GM21723 (cell line): ENCODE data around the gene COL4A2.
"Not testable (repeated sequence)": the region's sequence is repeated elsewhere in the genome, so short reads cannot be mapped to it uniquely, and the experiment has no call there.

Experiments
- ATAC-seq: cut with Tn5 transposase; IDR thresholded peaks from one replicate; pipeline ENCODE4 v1.9.1; 2021; ENCODE audit warnings: mild to moderate bottlenecking, moderate library complexity; ENCODE audit not compliant: unreplicated experiment

Gene COL4A2

GRCh38 chr13:110377178-110377825 is 70.2 kb downstream of the COL4A2 start:
- ATAC-seq: no peak

GRCh38 chr13:110377826-110378201 is 70.7 kb downstream of the COL4A2 start:
- no peak for ATAC-seq

DNA sequence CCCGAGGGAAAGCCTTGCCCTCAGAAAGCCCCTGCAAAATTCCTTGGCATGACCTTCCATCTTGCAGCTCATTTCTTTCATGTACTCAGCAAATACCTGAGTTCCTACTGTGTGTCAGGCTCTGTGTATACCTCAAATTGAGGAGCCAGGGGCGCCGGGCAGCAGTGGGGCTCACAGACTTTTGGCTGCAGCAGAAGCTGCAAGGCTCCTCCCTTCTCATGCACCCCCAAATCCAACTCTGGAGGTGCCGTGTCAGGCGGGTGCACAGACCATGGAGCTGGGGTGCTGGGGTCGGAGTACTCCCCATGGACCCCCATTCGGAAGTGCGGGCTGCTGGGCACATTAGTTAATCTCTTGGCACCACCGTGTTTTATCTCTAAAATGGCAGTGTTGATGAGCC is 72.3 kb downstream of the COL4A2 start:
- ATAC-seq: no peak

- ATAC-seq: no peak
These were observed 72.8 kb downstream of the COL4A2 start for GRCh38 chr13:110379905-110380341.

DNA sequence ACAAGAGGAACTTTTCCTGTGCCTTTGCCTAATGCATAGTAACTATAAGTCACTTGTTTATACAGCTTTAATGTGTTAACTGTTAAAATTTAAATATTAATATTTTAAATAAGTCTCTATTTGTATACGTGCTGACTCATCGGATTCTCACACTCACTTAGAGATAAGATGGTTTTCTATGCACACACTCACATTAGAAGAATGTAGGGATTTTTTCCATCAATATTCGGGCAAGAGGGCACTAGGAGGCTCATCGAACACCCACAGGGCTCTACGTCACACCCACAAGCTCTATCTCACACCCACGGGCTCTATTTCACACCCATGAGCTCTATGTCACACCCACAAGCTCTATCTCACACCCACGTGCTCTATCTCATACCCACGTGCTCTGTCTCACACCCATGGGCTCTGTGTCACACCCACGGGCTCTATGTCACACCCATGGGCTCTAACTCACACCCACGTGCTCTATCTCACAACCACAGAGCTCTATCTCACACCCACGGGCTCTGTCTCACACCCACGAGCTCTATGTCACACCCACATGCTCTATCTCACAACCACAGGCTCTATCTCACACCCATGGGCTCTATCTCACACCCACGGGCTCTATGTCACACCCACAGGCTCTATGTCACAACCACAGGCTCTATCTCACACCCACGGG is 73.4 kb downstream of the COL4A2 start:
- no peak for ATAC-seq

- ATAC-seq: no peak
These were observed 73.9 kb downstream of the COL4A2 start for GRCh38 chr13:110381029-110381360.

- ATAC-seq: no peak
These were observed 75.1 kb downstream of the COL4A2 start for GRCh38 chr13:110382229-110382628.

DNA sequence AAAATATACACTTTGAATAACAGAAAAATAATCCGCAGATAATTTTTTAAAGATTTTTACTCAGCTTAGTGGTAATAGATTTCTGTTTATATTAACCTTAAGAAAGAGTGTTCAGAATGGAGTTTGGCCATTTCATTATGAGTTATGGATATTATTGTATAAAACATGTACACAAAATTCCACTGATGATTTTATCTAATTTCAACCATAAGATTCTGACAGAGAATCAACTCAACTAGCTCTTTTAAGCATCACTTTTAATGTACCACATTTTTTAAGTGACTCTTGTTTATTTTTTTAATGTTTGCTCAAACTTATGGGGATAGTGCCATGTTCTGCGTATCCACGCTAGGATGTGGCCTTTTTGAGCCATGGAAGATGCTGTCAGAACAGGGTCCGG is 75.7 kb downstream of the COL4A2 start:
- no peak for ATAC-seq

DNA sequence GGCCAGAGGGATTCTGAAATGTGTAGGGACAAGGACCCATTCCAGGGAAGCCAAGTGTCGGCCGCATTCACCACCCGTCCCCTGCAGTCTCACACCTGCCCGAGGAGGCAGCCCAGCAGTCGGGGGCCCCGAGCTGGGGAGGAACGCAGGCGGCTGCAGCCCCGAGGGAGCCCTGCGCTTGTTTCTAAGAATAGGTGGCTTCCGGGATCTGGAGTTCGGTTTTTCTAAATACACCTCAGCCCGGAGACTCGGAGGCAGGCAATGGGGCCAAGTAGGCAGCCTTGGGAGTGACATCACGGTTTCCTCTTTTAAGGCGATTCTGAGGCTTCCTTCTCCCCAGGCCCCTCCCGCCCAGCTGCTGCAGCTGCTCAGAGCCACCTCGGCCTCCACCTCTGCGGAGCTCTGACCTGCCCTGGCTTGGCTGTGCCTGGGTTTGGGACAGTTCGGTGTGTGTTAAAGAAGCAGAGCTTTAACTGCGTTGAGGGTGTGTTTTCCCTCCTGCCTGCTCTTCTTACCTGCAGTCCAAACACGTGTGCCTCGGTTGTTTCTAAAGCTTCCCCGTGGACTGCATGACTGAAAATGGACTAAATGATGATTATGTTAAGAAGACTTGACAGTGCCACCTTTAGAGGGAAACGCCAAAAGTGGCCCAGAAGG is 80.5 kb downstream of the COL4A2 start:
- ATAC-seq: no peak

- ATAC-seq: no peak
These were observed 81.2 kb downstream of the COL4A2 start for GRCh38 chr13:110388108-110388943.

DNA sequence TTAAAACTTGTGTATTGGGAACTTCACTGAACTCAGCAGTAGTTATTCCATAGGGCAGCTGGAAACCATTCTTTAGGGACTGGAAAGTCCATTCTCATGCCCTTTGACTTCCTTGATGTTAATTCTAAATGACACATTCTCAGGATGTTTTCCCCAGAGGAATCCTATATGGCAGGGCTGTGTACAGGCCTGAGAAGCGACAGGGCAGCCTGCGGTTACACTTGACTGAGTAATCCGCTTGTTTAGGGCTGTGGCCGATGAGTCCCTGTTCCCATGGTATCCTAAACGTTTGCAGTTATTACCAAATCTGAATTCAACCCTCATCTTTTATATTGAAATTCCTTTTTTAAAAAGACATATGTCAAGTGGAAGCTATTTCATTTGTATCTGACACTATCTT is 83.5 kb downstream of the COL4A2 start:
- no peak for ATAC-seq

- no peak for ATAC-seq
These were observed 84.2 kb downstream of the COL4A2 start for GRCh38 chr13:110391273-110391672.

DNA sequence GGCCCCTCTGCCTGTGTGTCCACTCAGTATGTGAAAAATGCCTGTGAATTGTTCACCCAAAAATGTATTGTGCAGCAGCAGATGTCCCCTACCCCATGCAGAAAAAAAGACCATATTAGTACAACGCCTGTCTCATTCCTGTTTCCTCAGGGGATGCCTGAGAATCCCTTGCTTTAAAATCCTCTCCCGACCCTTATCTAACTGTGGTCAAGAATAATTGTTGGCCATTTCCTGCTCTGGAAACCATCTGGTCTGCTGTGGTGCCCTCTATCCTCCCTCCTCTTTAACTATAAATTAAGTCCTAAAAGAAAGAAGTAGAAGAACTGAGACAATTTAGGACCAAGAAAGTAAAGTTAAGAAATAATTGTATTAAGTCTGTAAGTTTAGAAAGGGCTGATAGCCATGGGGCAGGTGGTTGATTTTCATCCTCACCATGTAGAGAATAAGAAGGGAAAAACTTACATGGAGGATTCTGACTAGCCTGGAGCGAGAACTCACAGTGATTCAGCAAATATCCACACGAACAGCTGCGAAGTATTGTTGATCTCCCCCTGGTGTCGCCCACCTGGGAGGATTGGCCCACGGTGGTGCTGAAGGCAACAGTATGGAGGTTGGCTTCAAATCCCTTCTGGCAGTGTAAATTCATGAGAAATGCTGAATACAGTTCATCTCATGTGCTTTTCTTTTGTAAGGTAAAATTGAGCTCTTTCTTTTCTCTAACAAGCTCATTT is 85.6 kb downstream of the COL4A2 start:
- no peak for ATAC-seq

DNA sequence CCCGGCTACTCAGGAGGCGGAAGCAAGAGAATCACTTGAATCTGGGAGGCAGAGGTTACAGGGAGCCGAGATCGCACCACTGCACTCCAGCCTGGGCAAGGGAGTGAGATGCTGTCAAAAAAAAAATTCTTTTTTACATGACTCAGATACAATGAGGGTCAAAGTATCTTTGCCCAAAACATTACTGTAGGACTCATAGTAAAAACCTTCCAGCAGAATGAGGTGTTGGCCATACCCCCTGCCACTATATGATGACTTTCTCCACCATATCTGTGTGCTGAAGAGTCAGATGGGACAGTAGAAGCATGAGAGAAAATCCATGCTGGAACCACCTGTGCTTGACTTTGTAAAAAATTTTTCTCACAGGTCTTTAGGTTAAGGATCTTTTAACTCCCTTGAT is 86.7 kb downstream of the COL4A2 start:
- ATAC-seq: no peak

GRCh38 chr13:110394371-110394841 is 87.3 kb downstream of the COL4A2 start:
- no peak for ATAC-seq

DNA sequence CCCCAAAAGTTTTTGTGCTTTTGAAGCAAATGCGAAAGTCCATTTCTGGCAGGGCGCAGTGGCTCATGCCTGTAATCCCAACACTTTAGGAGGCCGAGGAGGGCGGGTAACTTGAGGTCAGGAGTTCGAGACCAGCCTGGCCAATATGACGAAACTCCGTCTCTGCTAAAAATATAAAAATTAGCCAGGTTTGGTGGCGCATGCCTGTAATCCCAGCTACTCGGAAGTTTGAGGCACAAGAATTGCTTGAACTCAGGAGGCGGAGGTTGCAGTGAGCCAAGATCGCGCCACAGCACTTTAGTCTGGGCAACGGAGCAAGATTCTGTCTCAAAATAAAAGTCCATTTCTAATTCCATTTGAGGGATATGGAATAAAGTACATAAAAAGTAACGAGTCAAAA is 88.5 kb downstream of the COL4A2 start:
- ATAC-seq: not testable (repeated sequence)

DNA sequence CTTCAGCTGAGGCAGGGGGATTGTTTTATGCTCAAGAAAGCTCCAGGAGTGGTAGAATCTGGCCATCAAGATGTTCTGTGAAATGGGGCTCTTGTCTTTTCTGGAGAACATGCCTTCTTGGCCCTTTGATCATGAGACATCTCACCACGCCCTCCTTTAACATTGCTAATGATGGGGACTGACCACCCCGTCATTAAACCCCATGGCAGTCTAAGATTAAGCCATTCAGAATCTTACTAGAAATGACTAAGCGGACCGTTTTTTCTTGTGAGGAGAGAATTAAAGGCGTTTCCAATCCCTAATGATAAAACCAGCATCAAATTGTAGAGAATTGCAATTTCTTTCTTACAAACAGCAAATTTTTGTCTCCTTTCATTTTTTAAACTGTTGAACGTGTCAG is 89.4 kb downstream of the COL4A2 start:
- ATAC-seq: no peak

DNA sequence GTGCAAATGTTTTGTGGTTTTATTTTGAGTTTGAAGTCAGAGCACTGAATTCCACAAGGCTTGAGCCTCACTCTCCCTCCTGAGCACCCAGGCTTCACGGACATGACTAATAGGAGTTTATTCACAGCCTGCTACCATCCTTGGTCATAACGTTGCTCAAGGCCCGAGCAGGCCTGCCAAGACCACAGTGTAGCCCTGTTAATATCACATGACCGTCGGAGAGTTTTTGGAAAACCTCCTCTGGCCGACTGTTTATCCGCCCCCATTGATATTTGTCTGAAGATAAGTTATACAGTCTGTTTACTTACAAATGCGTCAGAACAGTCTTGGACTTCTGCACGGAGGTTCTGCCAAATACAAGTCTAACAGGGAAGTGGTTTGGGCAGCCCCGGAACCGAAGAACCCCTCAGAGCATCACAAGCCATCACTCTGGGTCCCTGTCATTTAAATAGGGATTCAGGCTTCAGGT is 89.9 kb downstream of the COL4A2 start:
- no peak for ATAC-seq

DNA sequence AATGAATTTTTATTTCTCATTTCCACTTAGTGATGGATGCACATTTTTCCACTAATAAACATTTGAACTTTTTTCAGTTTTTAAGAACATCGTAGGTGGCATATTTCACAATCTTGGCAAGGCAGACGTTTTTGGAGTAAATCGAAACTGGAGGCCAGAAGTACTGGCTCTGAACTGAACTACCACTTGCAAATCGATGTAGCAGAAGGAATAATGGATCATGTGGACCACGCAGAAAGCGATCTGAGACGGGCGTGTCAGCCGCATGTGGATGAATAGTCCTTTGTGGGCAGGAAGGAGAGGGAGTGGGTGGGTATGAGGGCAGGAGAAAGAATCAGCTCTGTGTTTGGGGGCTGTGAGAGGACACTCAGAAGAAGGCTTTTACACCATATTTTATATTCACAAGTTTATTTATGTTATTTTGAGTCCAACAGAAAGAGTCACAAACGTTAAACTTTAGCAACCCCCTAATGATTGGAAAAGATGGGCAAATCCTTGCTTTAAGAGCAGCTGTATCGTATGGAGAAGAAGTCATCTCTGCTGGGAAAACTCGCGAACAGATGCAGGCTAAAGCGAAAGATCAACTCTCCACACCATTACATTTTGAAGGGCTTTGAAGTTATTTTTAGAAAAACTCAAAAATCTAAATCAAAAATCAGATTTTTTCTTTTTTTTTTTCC is 90.5 kb downstream of the COL4A2 start:
- no peak for ATAC-seq
